Left forelimb (tissue), 1 donor: ENCODE measurements around the gene ALKBH6.
"Not testable (repeated sequence)": the region's sequence is repeated elsewhere in the genome, so short reads cannot be mapped to it uniquely, and the experiment has no call there.

Source experiments
- DNase-seq: peaks from one replicate; pipeline ENCODE4 v3.0.0-alpha.2; 2018; ENCODE audit warnings: low spot score

Gene ALKBH6

GRCh38 chr19:36014012-36014924 is at the start of gene ALKBH6:
Gene ALKBH6, minus strand, starts transcription at chr19:36014213. Its CDS starts 816 bp downstream, at chr19:36013397.
- peak; percentile 100 for DNase-seq

GRCh38 chr19:36061367-36061766 is 47.4 kb upstream of the ALKBH6 start:
- no peak for DNase-seq

GRCh38 chr19:36060430-36060829 is 46.4 kb upstream of the ALKBH6 start:
- no peak for DNase-seq

GRCh38 chr19:36059180-36059910 is 45.3 kb upstream of the ALKBH6 start:
- no peak for DNase-seq

- no peak for DNase-seq
Observed at GRCh38 chr19:36058481-36059179, 44.6 kb upstream of the ALKBH6 start.

- peak; percentile 97 for DNase-seq
Observed at GRCh38 chr19:36054733-36055686, 41.0 kb upstream of the ALKBH6 start, which contains the start of gene WDR62. Gene WDR62, plus strand, starts transcription at chr19:36054897. Its CDS starts 75 bp downstream, at chr19:36054972.

GRCh38 chr19:36054119-36054732 is 40.2 kb upstream of the ALKBH6 start, which contains the start of gene THAP8:
Gene THAP8, minus strand, starts transcription at chr19:36054285. Its CDS starts 68 bp downstream, at chr19:36054217.
- peak; percentile 99 for DNase-seq

- DNase-seq = no peak
Observed at GRCh38 chr19:36051637-36052036, 37.6 kb upstream of the ALKBH6 start.

- DNase-seq = no peak
Observed at GRCh38 chr19:36051236-36051635, 37.2 kb upstream of the ALKBH6 start.

- DNase-seq = no peak
Observed at GRCh38 chr19:36049080-36049698, 35.2 kb upstream of the ALKBH6 start.

- DNase-seq = no peak
Observed at GRCh38 chr19:36047835-36048234, 33.8 kb upstream of the ALKBH6 start.

GRCh38 chr19:36046443-36047050 is 32.5 kb upstream of the ALKBH6 start:
- DNase-seq = no peak

GRCh38 chr19:36043952-36044351 is 29.9 kb upstream of the ALKBH6 start:
- DNase-seq = no peak

- DNase-seq = no peak
Observed at GRCh38 chr19:36041831-36042230, 27.8 kb upstream of the ALKBH6 start.

- DNase-seq = not testable (repeated sequence)
Observed at GRCh38 chr19:36041092-36041491, 27.1 kb upstream of the ALKBH6 start.

- no peak for DNase-seq
Observed at GRCh38 chr19:36040495-36040894, 26.5 kb upstream of the ALKBH6 start.

GRCh38 chr19:36032251-36033104 is 18.5 kb upstream of the ALKBH6 start, which contains the start of gene CLIP3:
Gene CLIP3, minus strand, starts transcription at chr19:36032873. Its CDS starts 516 bp downstream, at chr19:36032357.
- DNase-seq = peak; percentile 88

- DNase-seq = no peak
Observed at GRCh38 chr19:36031308-36031707, 17.3 kb upstream of the ALKBH6 start.
